AG09309 (cell line): ENCODE data around the gene CD70.
"Not testable (repeated sequence)": the region's sequence is repeated elsewhere in the genome, so short reads cannot be mapped to it uniquely, and the experiment has no call there.

Source experiments
- DNase-seq: peaks from one replicate; pipeline ENCODE4 v3.0.0-alpha.2; 2010; ENCODE audit warnings: low read depth
- H3K4me3 ChIP-seq: 2 replicates; pipeline ENCODE4 v1.5.1; 2011; ENCODE audit warnings: mild to moderate bottlenecking, low read depth, low read length, moderate library complexity; ENCODE audit not compliant: control insufficient read depth
- TF ChIP-seq, protein P1 (sequence below): IDR thresholded peaks from 2 replicates; pipeline ENCODE4 v1.5.1; 2011; ENCODE audit warnings: mild to moderate bottlenecking, low read depth, low read length, inconsistent platforms; ENCODE audit not compliant: insufficient read depth, control insufficient read depth; ENCODE audit errors: missing control alignments

The CD70 gene

DNA sequence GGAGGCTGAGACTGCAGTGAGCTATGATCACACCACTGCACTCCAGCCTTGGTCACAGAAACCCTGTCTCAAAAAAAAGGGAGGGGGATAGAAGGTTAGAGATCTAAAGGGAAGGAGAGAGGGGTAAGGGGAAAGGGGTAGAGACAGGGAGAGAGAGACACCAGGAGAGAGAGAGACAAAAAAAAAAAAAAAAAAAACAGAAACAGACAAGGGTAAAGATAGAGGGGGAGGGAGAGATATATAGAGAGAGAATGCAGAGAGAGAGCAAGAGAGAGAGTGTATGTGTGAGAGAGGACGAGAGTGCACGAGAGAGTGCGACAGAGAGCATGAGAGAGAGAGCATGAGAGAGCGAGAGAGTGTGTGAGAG lies 4.2 kb downstream of the CD70 start:
- TF ChIP-seq, protein P1, sequence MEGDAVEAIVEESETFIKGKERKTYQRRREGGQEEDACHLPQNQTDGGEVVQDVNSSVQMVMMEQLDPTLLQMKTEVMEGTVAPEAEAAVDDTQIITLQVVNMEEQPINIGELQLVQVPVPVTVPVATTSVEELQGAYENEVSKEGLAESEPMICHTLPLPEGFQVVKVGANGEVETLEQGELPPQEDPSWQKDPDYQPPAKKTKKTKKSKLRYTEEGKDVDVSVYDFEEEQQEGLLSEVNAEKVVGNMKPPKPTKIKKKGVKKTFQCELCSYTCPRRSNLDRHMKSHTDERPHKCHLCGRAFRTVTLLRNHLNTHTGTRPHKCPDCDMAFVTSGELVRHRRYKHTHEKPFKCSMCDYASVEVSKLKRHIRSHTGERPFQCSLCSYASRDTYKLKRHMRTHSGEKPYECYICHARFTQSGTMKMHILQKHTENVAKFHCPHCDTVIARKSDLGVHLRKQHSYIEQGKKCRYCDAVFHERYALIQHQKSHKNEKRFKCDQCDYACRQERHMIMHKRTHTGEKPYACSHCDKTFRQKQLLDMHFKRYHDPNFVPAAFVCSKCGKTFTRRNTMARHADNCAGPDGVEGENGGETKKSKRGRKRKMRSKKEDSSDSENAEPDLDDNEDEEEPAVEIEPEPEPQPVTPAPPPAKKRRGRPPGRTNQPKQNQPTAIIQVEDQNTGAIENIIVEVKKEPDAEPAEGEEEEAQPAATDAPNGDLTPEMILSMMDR, result no peak
- no peak overlapping the region for H3K4me3 ChIP-seq
- no peak for DNase-seq

DNA sequence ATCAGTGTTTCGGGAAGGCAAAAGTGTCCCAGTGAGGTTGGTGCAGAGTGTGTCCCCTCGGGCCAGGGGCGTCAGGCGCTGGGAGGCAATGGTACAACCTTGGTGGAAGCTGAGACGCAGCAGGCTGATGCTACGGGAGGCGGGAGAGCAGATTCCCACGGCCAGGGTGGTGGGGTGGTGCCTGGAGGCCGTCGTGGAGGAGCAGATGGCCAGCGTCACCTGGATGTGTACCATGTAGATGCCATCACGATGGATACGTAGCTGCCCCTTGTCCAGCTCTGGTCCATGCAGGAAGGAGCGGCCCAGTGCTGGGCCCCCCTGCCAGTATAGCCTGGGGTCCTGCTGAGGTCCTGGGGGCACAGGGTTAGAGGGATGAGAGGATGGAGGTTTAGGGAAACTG lies 4.9 kb downstream of the CD70 start:
- TF ChIP-seq, protein P1, result no peak
- no peak for DNase-seq
- no peak overlapping the region for H3K4me3 ChIP-seq

DNA sequence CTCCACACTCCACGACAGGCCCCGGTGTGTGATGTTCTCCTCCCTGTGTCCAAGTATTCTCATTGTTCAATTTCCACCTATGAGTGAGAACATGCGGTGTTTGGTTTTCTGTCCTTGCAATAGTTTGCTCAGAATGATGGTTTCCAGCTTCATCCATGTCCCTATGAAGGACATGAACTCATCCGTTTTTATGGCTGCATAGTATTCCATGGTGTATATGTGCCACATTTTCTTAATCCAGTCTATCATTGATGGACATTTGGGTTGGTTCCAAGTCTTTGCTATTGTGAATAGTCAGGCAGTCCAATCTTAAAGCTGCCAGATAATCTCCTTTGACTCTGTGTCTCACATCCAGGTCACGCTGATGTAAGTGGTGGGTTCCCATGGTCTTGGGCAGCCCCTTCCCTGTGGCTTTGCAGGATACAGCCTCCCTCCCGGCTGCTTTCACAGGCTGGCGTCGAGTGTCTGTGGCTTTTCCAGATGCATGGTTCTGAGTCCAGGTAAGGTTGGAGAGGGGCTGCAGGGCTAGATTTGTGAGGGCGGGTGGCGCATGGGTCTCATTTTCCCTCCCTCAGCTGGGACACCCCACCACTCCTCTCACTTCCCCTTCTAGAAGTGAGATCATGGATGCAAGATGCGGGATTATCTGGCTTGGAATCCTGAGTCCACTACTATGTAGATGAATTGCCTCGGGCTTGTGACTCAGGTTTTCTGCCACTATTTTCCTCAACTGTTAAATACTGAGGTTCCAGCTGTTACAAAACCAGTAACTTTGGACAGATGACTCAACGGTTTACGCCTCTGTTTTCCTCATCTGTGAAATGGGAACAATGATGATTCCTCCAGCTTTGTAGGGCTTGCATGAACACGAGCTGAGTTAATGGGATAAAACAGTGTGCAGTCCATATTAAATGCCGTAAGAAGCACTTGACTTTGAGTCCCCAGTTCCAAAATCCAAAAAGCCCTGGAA lies 8.2 kb downstream of the CD70 start:
- not testable (repeated sequence) for DNase-seq, H3K4me3 ChIP-seq

DNA sequence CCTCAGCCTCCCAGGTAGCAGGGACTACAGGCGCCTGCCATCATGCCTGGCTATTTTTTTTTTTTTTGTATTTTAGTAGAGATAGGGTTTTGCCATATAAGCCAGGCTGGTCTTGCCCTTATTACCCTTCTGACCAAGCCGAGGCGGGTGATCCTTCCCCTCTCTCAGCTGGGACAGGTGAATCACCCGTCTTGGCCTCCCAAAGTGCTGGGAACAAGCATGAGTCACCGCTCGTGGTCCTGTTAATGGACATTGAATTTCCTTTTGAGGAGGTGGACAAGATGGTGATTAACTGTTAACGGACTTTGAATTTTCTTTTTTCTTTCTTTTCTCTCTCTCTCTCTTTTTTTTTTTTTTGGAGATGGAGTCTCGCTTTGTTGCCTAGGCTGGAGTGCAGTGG lies 10.6 kb downstream of the CD70 start:
- TF ChIP-seq, protein P1, result no peak
- no peak for DNase-seq
- no peak overlapping the region for H3K4me3 ChIP-seq

DNA sequence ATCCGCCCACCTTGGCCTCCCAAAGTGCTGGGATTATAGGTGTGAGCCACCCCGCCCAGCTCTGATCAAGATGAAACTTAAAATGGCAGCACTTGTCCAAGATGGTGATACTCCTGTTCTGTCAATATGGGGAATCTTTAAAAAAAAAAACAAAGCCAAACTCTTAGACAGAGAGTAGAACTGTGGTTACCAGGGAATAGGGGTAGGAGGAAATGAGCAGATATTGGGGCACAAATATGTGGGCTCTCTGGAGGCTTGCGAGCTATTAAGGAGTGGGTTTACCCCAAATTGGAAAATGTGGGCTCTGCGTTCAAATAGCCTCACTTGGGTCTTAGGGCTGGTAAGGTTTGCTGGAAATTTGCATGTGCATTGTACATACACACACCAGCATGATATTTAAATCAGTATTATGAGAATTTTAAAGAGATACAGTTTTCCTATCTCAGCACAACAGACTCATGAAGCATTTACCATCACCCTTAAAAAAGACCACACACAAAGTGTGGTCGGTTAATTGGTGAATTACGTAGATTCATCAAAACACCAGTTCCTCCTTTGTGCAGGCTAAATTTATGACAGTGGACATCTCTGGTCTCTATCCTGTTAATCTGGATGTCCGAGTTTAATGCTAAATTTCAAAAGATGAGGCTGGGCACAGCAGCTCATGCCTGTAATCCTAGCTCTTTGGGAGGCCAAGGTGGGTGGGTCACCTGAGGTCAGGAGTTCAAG lies 11.3 kb downstream of the CD70 start:
- H3K4me3 ChIP-seq, result no peak overlapping the region
- TF ChIP-seq, protein P1, result no peak
- DNase-seq, result no peak

DNA sequence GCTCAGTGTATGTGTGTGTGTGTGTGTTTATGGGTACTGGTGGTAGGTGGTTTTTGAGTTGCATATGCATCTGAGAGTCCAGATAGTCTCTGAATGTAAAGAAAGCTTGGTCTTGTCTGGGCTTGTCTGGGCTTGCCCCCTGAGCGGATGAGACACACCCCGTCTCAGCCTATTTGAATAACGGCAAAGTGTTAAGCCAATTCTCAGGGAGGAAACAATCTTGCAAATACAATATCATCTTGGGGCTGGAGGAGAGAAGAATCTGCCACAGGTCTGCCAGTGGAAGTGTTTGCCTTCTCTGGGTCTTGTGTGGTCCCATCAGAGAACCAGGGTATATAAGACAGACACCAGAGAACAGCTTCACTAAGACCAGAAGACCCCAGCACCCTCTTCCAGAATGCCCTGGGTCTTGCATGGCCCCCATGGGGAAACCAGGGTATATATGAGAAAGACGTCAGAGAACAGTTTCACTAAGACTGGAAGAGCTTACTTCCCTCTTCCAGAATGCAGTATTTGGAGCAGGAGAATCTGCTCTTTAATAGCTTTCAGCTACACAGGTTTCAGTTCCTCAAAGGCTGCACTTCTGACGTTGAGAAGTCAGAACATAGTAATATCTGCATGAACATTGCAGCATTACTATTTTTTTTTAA lies 13.3 kb downstream of the CD70 start:
- no peak for DNase-seq
- no peak overlapping the region for H3K4me3 ChIP-seq
- TF ChIP-seq, protein P1, result no peak
